GM23338 (cell line): Measurements from ENCODE around the gene CD300H. TPM values are rescaled to one million over a fixed set of nuclear protein-coding genes. Genes with fewer than 3 reads are reported as not detected.

Source experiments
- ATAC-seq: fragments of 200-7000 bp; cut with Tn5 transposase; 3 replicates; pipeline ENCODE4 v1.9.1; 2020
- DNase-seq: peaks from one replicate; pipeline ENCODE4 v3.0.0-alpha.2; 2015; ENCODE audit warnings: low spot score
- H2AFZ ChIP-seq: fragments of 200-600 bp; sonication (generic); 2 replicates; pipeline ENCODE4 v1.8.0; 2016; ENCODE audit warnings: antibody characterized with exemption, mild to moderate bottlenecking, moderate library complexity
- H3F3A ChIP-seq: fragments of 200-600 bp; sonication (generic); replicated peaks from 2 replicates; pipeline ENCODE4 v1.8.0; 2017; ENCODE audit warnings: antibody characterized with exemption, mixed run types, low read depth
- H3K27ac ChIP-seq: fragments of 200-600 bp; sonication (generic); 2 replicates; pipeline ENCODE4 v1.6.1; 2016; ENCODE audit warnings: low read depth
- H3K27me3 ChIP-seq: fragments of 200-600 bp; sonication (generic); 2 replicates; pipeline ENCODE4 v1.8.0; 2016; ENCODE audit warnings: mild to moderate bottlenecking, mixed run types, moderate library complexity; ENCODE audit not compliant: insufficient read depth
- H3K36me3 ChIP-seq: fragments of 200-600 bp; sonication (generic); 2 replicates; pipeline ENCODE4 v1.8.0; 2016; ENCODE audit warnings: mild to moderate bottlenecking; ENCODE audit not compliant: insufficient read depth
- H3K4me1 ChIP-seq: fragments of 200-600 bp; sonication (generic); 2 replicates; pipeline ENCODE4 v1.8.0; 2016; ENCODE audit warnings: mild to moderate bottlenecking, moderate library complexity; ENCODE audit not compliant: insufficient read depth
- H3K4me2 ChIP-seq: fragments of 200-600 bp; sonication (generic); 2 replicates; pipeline ENCODE4 v1.7.1; 2017; ENCODE audit warnings: mixed run types
- H3K4me3 ChIP-seq: fragments of 200-600 bp; sonication (generic); 2 replicates; pipeline ENCODE4 v1.6.1; 2016; ENCODE audit warnings: mixed run types
- H3K79me2 ChIP-seq: fragments of 200-600 bp; sonication (generic); replicated peaks from 2 replicates; pipeline ENCODE4 v1.8.0; 2017; ENCODE audit warnings: mild to moderate bottlenecking; ENCODE audit not compliant: insufficient read depth
- H3K9me2 ChIP-seq: fragments of 200-600 bp; sonication (generic); 2 replicates; pipeline ENCODE4 v1.8.0; 2017; ENCODE audit not compliant: insufficient read depth
- H4K20me1 ChIP-seq: fragments of 200-600 bp; sonication (generic); replicated peaks from 2 replicates; pipeline ENCODE4 v1.8.0; 2017; ENCODE audit warnings: mild to moderate bottlenecking; ENCODE audit not compliant: insufficient read depth
- H3K27ac Mint-ChIP-seq: 2 replicates; pipeline ENCODE4 v1.8.0; 2020; ENCODE audit warnings: inconsistent platforms, mild to moderate bottlenecking, moderate library complexity, mixed read lengths
- H3K27me3 Mint-ChIP-seq: 3 replicates; pipeline ENCODE4 v1.8.0; 2022; ENCODE audit warnings: low read depth, mild to moderate bottlenecking, moderate library complexity, mixed read lengths, inconsistent platforms; ENCODE audit not compliant: insufficient read depth, poor library complexity
- H3K36me3 Mint-ChIP-seq: 3 replicates; pipeline ENCODE4 v1.8.0; 2021; ENCODE audit warnings: low read depth, mild to moderate bottlenecking, inconsistent platforms, moderate library complexity, mixed read lengths
- H3K4me1 Mint-ChIP-seq: 3 replicates; pipeline ENCODE4 v1.8.0; 2020; ENCODE audit warnings: mild to moderate bottlenecking, inconsistent platforms, mixed read lengths
- H3K4me3 Mint-ChIP-seq: 3 replicates; pipeline ENCODE4 v1.8.0; 2021; ENCODE audit warnings: moderate library complexity, mild to moderate bottlenecking, inconsistent platforms, mixed read lengths
- H3K9me3 Mint-ChIP-seq: 3 replicates; pipeline ENCODE4 v1.8.0; 2020; ENCODE audit warnings: moderate library complexity, mild to moderate bottlenecking, inconsistent platforms, mixed read lengths
- CREB1 ChIP-seq: fragments of 250-450 bp; sonication (Bioruptor Pico); IDR thresholded peaks from 2 replicates; pipeline ENCODE4 v1.5.0; 2020; ENCODE audit warnings: low read depth, mild to moderate bottlenecking, moderate library complexity
- EZH2 ChIP-seq: fragments of 200-600 bp; sonication (generic); IDR thresholded peaks from one replicate; pipeline ENCODE4 v1.8.0; 2017; ENCODE audit warnings: antibody characterized with exemption, mild to moderate bottlenecking, low read depth; ENCODE audit not compliant: unreplicated experiment
- EZH2phosphoT487 ChIP-seq: fragments of 200-600 bp; sonication (generic); IDR thresholded peaks from one replicate; pipeline ENCODE4 v1.8.1; 2018; ENCODE audit warnings: antibody characterized with exemption; ENCODE audit not compliant: unreplicated experiment
- JUNB ChIP-seq: IDR thresholded peaks from one replicate; pipeline ENCODE4 v1.6.1; 2016; ENCODE audit warnings: antibody characterized with exemption; ENCODE audit not compliant: unreplicated experiment
- NANOG ChIP-seq: IDR thresholded peaks from 2 replicates; pipeline ENCODE4 v1.6.1; 2016; ENCODE audit warnings: antibody characterized with exemption, borderline replicate concordance
- POLR2AphosphoS5 ChIP-seq: IDR thresholded peaks from 2 replicates; pipeline ENCODE4 v1.6.1; 2016; ENCODE audit warnings: antibody characterized with exemption, low read depth
- REST ChIP-seq: IDR thresholded peaks from one replicate; pipeline ENCODE4 v1.6.1; 2018; ENCODE audit warnings: antibody characterized with exemption; ENCODE audit not compliant: unreplicated experiment
- STAT1 ChIP-seq: IDR thresholded peaks from one replicate; pipeline ENCODE4 v1.6.1; 2016; ENCODE audit warnings: antibody characterized with exemption; ENCODE audit not compliant: unreplicated experiment
- ZNF114 ChIP-seq: fragments of 250-450 bp; sonication (Bioruptor Pico); IDR thresholded peaks from 2 replicates; pipeline ENCODE4 v1.5.0; 2020; ENCODE audit warnings: mild to moderate bottlenecking, moderate library complexity
- ZNF331 ChIP-seq: fragments of 250-450 bp; sonication (Bioruptor Pico); IDR thresholded peaks from 2 replicates; pipeline ENCODE4 v1.5.0; 2020; ENCODE audit warnings: low read depth, mild to moderate bottlenecking, moderate library complexity
- ZNF462 ChIP-seq: fragments of 250-450 bp; sonication (Bioruptor Pico); IDR thresholded peaks from 2 replicates; pipeline ENCODE4 v1.5.0; 2020; ENCODE audit warnings: mild to moderate bottlenecking, moderate library complexity
- polyA plus RNA-seq: library from polyadenylated mRNA; unstranded; fragments of >200 nt; fragmentation: Nextera tagmentation; extraction: Ambion mirVana; gene quantifications from 2 replicates; pipeline ENCODE4 v1.2.1, GENCODE V29; 2016
- total RNA-seq: library from RNA; depleted of rRNA; stranded (reverse); fragments of >200 nt; shearing (Covaris generic); gene quantifications from 2 replicates; pipeline ENCODE4 v1.2.3, GENCODE V29; 2014
- TF ChIP-seq, protein P1 (sequence below), 2 experiments: fragments of 200-600 bp in 1 of 2; sonication (generic) in 1 of 2; conservative IDR thresholded peaks; 2 replicates each; pipeline versions ENCODE4 v1.5.1 to v1.6.1; 2016 to 2017; ENCODE audit warnings: antibody characterized with exemption in 2 of 2, low read depth in 2 of 2, mild to moderate bottlenecking in 2 of 2, moderate library complexity in 1 of 2
- TF ChIP-seq, protein P2 (sequence below): IDR thresholded peaks from 2 replicates; pipeline ENCODE4 v1.6.1; 2016; ENCODE audit warnings: antibody characterized with exemption

CD300H gene
- total and polyA plus RNA-seq, 2 experiments from 2014 or later = not detected

DNA sequence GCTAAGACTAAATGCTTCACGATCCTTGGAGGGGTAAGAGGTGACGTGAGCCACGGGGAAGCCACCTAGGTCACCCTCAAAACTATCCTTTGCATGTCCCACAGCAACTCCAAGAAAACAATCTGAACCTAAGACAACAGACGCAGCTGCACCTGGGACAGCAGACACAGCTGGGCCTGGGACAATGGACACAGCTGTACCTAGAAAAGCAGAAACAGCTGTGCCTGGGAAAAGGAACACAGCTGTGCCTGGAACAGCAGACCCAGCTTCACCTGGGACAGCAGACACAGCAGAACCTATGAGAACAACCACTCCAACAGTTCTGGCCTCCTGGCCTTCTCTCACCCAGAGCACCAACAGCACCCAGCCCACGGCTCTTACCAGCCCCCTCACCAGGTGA lies 36.4 kb upstream of the CD300H start:
- Mint-ChIP-seq H3K9me3 (no peaks in the 10 kb centered on the region), H3K36me3 (no peaks in the 10 kb centered on the region), H3K27ac (no peak overlapping the region), H3K27me3 (peaks cover 6% of the 10 kb centered on the region), H3K4me3 (no peak overlapping the region), H3K4me1 (peaks cover 3% of the 10 kb centered on the region; the same call in 2 of the 3 replicates)
- no peak overlapping the region for H2AFZ ChIP-seq
- no peaks in the 10 kb centered on the region for H3K27me3 ChIP-seq
- H3K27ac ChIP-seq = no peak overlapping the region
- TF ChIP-seq CREB1 (CRISPR knock-in tag) = no peak
- no peak for TF ChIP-seq POLR2AphosphoS5
- TF ChIP-seq, protein P1, sequence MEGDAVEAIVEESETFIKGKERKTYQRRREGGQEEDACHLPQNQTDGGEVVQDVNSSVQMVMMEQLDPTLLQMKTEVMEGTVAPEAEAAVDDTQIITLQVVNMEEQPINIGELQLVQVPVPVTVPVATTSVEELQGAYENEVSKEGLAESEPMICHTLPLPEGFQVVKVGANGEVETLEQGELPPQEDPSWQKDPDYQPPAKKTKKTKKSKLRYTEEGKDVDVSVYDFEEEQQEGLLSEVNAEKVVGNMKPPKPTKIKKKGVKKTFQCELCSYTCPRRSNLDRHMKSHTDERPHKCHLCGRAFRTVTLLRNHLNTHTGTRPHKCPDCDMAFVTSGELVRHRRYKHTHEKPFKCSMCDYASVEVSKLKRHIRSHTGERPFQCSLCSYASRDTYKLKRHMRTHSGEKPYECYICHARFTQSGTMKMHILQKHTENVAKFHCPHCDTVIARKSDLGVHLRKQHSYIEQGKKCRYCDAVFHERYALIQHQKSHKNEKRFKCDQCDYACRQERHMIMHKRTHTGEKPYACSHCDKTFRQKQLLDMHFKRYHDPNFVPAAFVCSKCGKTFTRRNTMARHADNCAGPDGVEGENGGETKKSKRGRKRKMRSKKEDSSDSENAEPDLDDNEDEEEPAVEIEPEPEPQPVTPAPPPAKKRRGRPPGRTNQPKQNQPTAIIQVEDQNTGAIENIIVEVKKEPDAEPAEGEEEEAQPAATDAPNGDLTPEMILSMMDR (conservative IDR thresholded peaks at IDR 0.05; ENCODE audit: low read depth in 2 of 2) = no peak
- TF ChIP-seq, protein P2, sequence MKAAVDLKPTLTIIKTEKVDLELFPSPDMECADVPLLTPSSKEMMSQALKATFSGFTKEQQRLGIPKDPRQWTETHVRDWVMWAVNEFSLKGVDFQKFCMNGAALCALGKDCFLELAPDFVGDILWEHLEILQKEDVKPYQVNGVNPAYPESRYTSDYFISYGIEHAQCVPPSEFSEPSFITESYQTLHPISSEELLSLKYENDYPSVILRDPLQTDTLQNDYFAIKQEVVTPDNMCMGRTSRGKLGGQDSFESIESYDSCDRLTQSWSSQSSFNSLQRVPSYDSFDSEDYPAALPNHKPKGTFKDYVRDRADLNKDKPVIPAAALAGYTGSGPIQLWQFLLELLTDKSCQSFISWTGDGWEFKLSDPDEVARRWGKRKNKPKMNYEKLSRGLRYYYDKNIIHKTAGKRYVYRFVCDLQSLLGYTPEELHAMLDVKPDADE = no peak
- TF ChIP-seq EZH2 = no peak
- TF ChIP-seq STAT1 = no peak
- no peak for TF ChIP-seq REST
- no peak for TF ChIP-seq ZNF462 (CRISPR knock-in tag)
- TF ChIP-seq ZNF331 (CRISPR knock-in tag) = no peak
- no peak for TF ChIP-seq NANOG
- TF ChIP-seq JUNB = no peak
- no peak for TF ChIP-seq ZNF114 (CRISPR knock-in tag)
- TF ChIP-seq EZH2phosphoT487 = no peak
- ATAC-seq = no peak
- no peaks in the 10 kb centered on the region for H3F3A ChIP-seq
- H3K79me2 ChIP-seq = no peaks in the 10 kb centered on the region
- H3K4me2 ChIP-seq = no peak overlapping the region
- no peaks in the 10 kb centered on the region for H4K20me1 ChIP-seq
- H3K4me3 ChIP-seq = no peak overlapping the region
- no peaks in the 10 kb centered on the region for H3K4me1 ChIP-seq
- H3K9me2 ChIP-seq = no peaks in the 10 kb centered on the region
- no peaks in the 10 kb centered on the region for H3K36me3 ChIP-seq
- DNase-seq = no peak
